Esophagus squamous epithelium (tissue), 4 donors: Measurements from ENCODE around the gene MXRA8.

Source experiments
- POLR2A ChIP-seq, 4 donors: fragments of 450-650 bp; IDR thresholded peaks; one replicate each; pipeline ENCODE4 v1.6.1; 2017; ENCODE audit warnings: antibody characterized with exemption in 4 of 4, mild to moderate bottlenecking in 4 of 4, moderate library complexity in 3 of 4
- TF ChIP-seq, protein P1 (sequence below), 6 experiments: fragments of 450-650 bp in 4 of 6; fragments of 200-600 bp in 2 of 6; sonication (generic) in 2 of 6; IDR thresholded peaks; one replicate each; pipeline ENCODE4 v1.5.1; 2016 to 2019; ENCODE audit warnings: antibody characterized with exemption in 6 of 6, mild to moderate bottlenecking in 4 of 6, moderate library complexity in 4 of 6

DNA sequence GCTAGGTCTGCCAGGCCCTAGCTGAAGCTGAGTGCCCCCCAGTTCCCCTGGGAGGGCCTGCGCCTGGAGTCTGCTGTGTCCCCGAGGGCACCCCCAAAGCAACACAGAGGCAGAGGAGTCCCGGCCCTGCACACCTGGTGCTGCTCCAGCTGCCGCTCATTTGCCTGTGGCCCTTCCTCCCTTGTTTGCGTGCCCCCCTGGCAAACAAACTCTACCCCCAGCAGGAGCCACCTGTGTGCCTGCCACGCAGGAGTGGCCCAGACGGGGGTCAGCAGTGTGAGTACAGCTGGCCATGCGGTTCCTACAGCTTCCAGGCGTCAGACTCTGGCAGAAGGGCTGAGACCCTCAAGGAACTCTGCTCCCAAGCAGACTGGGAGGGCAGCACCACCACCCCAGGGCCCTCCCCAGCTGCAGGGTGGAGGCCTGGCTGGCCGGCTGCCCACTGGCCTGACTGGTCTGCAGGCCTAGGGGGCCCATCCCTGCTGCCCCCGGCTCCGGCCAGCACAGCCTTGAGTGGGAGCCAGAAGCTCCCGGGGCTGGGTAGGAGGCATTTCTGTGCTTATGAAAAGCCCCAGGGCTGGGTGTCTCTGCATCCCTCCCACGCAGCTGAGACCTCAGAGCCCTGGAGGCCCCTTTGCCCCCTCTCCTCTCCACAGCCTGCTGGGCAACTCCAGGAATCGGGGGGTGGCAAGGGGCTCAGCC lies 27.8 kb downstream of the MXRA8 start:
- TF ChIP-seq, protein P1, sequence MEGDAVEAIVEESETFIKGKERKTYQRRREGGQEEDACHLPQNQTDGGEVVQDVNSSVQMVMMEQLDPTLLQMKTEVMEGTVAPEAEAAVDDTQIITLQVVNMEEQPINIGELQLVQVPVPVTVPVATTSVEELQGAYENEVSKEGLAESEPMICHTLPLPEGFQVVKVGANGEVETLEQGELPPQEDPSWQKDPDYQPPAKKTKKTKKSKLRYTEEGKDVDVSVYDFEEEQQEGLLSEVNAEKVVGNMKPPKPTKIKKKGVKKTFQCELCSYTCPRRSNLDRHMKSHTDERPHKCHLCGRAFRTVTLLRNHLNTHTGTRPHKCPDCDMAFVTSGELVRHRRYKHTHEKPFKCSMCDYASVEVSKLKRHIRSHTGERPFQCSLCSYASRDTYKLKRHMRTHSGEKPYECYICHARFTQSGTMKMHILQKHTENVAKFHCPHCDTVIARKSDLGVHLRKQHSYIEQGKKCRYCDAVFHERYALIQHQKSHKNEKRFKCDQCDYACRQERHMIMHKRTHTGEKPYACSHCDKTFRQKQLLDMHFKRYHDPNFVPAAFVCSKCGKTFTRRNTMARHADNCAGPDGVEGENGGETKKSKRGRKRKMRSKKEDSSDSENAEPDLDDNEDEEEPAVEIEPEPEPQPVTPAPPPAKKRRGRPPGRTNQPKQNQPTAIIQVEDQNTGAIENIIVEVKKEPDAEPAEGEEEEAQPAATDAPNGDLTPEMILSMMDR (IDR thresholded peaks at IDR 0.05) = no peak
- TF ChIP-seq POLR2A (IDR thresholded peaks at IDR 0.05) = no peak
